HG03045 (cell line): Measurements from ENCODE around the gene SETD1A.

Source experiments
- ATAC-seq: cut with Tn5 transposase; IDR thresholded peaks from one replicate; pipeline ENCODE4 v1.9.1; 2021; ENCODE audit warnings: mild to moderate bottlenecking, moderate library complexity; ENCODE audit not compliant: unreplicated experiment

The SETD1A gene

DNA sequence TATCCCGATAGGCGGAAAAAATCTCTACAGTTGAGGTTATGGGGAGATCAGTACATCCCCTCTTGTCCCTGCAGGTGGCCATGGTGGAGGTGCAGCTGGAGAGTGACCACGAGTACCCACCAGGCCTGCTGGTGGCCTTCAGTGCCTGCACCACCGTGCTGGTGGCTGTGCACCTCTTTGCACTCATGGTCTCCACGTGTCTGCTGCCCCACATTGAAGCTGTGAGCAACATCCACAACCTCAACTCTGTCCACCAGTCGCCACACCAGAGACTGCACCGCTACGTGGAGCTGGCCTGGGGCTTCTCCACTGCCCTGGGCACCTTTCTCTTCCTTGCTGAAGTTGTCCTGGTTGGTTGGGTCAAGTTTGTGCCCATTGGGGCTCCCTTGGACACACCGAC, 4.4 kb upstream of the SETD1A start:
- ATAC-seq: no peak

- ATAC-seq: no peak
These were observed 3.9 kb upstream of the SETD1A start for GRCh38 chr16:30953511-30954124.

DNA sequence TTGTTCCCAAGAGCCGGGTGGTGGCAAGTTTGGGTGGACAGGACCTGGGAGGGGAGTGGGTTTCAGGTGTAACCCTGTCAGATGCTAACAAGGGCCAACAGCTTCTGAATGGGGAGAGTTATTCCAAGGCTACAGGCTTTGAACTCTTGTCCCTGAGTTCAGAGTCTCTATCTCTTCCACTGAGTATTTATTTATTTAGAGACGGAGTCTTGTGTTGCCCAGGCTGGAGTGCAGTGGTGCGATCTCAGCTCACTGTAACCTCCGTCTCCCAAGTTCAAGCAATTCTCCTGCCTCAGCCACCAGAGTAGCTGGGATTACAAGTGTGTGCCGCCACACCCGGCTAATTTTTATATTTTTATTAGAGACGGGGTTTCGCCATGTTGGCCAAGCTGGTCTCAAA, 2.6 kb upstream of the SETD1A start:
- ATAC-seq: no peak

- ATAC-seq: peak; percentile 46
These were observed 726 bp upstream of the SETD1A start for GRCh38 chr16:30956601-30957455.

DNA sequence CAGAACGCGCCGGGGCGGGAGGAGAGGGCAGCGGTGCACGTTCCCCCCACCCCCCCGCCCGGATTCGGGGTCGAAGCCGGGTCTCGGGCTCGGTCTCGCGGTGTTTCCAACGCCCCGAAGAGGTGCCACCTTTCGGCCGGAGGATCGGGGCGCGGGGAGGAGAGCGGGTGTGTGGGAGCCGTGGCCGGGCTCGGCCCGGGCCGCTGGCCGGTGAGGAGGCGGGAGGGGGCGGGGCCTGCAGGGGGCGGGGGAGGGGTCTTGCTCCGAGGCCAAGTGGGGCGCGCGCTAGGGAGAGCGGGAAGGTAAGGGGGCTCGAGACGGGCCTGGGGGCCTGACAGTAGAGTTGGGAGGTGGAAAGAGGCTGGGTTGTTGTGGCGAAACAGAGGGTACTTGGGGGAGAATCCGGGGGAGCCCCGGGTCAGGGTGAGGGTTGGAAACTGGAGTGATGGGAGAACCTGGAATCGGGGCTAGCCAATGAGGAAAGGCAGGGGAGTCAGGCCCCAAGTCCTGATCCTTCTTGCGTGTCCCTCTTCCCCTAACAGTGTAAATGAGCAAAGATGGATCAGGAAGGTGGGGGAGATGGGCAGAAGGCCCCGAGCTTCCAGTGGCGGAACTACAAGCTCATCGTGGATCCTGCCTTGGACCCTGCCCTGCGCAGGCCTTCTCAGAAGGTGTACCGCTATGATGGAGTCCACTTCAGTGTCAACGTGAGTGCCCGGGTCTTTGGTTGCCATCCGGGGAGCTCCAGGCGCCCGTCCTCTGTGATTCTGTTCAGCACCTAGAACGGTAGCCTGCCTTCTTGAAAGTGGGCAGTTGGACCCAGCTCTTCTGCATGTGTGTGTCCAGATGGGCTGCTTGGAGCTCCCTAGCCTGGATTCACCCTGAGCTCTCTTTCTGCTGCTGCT, 873 bp downstream of the SETD1A start:
- ATAC-seq: peak; percentile 24

DNA sequence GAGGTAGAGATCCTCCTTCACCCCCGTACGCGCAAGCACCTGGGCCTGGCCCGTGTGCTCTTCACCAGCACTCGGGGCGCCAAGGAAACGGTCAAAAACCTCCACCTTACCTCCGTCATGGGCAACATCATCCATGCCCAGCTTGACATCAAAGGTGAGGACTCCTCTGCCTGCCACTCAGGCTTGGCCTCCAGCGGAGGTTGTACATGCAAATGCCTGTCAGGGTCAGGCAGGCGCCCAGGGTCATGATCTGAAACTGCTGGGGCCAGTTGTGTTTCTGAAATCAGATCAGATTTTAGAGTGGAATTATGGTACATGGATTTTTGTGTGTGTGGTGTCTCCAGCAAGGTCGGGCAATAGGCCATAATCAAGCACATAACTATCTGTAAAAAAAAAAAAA, 3.8 kb downstream of the SETD1A start:
- no peak for ATAC-seq

DNA sequence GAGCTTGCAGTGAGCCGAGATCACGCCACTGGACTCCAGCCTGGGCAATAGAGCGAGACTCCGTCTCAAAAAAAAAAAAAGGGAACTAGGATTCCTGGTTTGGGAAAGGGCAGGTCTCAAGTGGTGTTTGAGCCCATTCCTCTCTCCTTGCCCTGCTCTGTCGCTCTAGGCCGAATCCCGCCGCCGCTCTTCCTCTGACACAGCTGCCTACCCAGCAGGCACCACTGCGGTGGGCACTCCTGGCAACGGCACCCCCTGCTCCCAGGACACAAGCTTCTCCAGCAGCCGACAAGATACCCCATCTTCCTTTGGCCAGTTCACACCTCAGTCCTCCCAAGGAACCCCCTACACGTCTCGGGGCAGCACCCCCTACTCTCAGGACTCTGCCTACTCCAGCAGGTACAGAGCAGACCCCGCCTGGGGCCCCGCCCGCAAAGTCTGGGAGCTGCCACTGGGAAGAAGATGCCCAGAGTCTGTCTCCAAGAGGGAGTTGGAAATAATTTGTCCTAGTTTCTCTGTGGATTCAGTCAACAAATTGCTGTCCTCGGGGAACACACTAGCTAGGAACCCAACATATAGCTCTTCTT, 6.5 kb downstream of the SETD1A start:
- no peak for ATAC-seq

GRCh38 chr16:30964574-30965226, 7.1 kb downstream of the SETD1A start:
- no peak for ATAC-seq

DNA sequence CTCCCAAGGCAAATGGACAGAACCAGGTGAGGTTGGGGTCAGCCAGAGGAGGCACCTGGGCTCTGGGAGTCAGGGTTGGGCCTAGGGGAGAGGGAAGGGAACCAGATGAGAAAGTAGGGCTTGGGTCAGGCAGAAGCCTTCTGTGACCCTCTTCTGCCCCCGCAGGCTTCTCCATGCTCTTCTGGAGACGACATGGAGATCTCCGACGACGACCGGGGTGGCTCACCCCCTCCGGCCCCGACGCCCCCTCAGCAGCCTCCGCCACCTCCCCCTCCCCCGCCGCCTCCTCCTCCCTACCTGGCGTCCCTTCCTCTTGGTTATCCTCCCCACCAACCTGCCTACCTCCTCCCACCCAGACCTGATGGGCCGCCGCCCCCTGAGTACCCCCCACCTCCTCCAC, 7.9 kb downstream of the SETD1A start:
- ATAC-seq: no peak

DNA sequence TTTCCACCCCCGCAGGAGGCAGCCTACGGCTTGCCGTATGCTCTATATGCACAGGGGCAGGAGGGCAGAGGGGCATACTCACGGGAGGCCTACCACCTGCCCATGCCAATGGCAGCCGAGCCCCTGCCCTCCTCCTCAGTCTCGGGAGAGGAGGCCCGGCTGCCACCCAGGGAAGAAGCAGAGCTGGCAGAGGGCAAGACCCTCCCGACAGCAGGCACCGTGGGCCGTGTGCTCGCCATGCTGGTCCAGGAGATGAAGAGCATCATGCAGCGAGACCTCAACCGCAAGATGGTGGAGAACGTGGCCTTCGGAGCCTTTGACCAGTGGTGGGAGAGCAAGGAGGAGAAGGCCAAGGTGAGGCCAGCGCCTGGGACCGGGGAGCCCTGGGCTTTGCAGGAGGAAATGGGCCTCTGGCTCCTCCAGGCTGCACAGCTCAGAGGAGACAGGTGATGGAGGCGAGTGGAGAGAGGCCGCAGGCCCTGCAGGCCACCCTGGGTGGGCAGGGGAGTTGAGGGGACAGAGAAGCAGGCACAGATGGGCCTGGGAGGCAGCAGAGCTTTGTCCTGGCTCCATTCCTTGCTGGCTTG, 8.6 kb downstream of the SETD1A start:
- no peak for ATAC-seq

DNA sequence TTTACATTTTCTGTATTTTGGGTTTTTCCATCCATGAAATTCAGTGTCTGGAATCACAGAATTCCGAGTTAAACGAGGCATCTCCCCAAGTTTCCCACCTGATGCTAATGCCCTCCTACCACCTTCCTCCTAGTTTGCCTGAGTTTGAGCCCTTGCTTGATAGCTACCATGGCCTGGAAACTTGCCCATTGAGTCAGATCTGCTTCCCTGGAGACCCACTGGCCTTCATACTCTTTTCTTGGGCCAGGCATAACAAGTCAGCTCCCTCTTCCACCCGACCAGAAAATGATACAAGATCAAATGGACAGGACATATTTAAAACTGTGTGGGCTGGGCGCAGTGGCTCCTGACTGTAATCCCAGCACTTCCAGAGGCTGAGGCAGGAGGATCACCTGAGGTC, 10.2 kb downstream of the SETD1A start:
- no peak for ATAC-seq

DNA sequence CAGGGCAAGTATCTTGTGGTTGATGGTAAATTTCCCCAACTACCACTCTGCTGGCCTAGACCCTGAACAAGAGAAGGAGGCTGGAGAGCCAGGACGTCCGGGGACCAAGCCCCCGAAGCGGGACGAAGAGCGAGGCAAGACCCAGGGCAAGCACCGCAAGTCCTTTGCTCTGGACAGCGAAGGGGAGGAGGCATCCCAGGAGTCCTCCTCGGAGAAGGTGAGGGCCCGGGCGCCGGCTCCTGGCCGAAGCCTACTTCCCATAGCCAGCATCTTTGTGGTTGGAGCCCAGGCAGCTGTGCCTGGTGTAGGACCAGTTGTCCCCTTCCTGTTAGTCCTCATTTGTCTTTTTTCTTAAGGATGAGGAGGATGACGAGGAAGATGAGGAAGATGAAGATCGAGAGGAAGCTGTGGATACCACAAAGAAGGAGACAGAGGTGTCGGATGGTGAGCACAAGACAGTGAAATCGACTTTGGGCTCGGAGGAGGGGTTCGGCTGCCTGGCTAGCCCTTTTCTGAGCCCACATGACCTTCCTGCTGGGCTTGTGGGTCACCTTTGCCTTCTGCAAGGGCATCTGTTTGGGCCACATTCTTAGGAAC, 11.8 kb downstream of the SETD1A start:
- no peak for ATAC-seq

DNA sequence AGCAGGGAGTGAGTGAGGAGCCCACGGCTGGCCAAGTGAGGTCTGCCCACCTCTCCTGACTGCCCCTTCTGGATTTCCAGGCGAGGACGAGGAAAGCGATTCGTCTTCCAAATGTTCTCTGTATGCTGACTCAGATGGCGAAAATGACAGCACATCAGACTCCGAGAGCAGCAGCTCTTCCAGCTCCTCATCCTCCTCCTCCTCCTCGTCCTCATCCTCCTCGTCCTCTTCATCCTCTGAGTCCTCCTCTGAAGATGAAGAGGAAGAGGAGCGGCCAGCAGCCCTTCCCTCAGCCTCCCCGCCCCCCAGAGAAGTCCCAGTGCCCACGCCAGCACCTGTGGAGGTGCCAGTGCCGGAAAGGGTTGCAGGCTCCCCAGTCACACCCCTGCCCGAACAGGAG, 13.7 kb downstream of the SETD1A start:
- no peak for ATAC-seq

- ATAC-seq: no peak
These were observed 15.3 kb downstream of the SETD1A start for GRCh38 chr16:30972872-30973271.

DNA sequence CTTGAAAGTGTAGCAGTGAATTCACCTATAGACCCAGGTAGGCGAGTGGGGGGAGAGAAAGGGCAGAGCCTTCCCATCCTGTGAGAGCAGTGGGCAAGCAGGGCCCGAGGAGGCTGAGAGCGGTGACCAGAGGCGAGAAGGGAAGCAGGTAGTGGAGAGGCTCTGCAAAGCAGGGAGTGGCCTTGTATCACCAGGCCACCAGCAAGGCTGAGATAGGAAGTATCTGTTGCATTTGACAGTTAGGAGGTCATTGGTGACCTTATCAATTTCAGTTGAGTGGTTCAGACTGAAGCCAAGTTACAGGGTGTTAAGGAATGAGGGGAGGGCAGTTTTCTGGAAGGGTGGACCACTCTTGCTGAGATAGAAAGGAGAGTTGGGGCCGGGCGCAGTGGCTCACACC, 16.8 kb downstream of the SETD1A start:
- ATAC-seq: no peak

- no peak for ATAC-seq
These were observed 18.9 kb downstream of the SETD1A start for GRCh38 chr16:30976486-30976885.

GRCh38 chr16:30977502-30977901, 19.9 kb downstream of the SETD1A start:
- no peak for ATAC-seq

- no peak for ATAC-seq
These were observed 21.8 kb downstream of the SETD1A start for GRCh38 chr16:30979170-30980022.

GRCh38 chr16:30980023-30980371, 22.4 kb downstream of the SETD1A start:
- no peak for ATAC-seq
